EH (cell line): ENCODE measurements around the gene MYO1D.

ENCODE experiments used
- DNase-seq: peaks from one replicate; pipeline ENCODE4 v3.0.0-alpha.2; 2015; ENCODE audit warnings: low read depth

MYO1D gene

GRCh38 chr17:32488177-32488542 is 388.8 kb downstream of the MYO1D start:
- DNase-seq: no peak

DNA sequence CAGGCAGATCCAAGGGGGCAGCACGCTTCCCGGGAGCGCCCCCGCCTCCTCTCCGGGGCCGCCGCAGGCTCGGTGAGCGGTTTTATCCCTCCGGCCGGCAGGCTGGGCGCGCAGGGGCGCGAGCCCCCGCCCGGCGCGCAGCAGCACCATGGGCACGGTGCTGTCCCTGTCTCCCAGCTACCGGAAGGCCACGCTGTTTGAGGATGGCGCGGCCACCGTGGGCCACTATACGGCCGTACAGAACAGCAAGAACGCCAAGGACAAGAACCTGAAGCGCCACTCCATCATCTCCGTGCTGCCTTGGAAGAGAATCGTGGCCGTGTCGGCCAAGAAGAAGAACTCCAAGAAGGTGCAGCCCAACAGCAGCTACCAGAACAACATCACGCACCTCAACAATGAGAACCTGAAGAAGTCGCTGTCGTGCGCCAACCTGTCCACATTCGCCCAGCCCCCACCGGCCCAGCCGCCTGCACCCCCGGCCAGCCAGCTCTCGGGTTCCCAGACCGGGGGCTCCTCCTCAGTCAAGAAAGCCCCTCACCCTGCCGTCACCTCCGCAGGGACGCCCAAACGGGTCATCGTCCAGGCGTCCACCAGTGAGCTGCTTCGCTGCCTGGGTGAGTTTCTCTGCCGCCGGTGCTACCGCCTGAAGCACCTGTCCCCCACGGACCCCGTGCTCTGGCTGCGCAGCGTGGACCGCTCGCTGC is 389.3 kb downstream of the MYO1D start:
- DNase-seq: peak; percentile 33

DNA sequence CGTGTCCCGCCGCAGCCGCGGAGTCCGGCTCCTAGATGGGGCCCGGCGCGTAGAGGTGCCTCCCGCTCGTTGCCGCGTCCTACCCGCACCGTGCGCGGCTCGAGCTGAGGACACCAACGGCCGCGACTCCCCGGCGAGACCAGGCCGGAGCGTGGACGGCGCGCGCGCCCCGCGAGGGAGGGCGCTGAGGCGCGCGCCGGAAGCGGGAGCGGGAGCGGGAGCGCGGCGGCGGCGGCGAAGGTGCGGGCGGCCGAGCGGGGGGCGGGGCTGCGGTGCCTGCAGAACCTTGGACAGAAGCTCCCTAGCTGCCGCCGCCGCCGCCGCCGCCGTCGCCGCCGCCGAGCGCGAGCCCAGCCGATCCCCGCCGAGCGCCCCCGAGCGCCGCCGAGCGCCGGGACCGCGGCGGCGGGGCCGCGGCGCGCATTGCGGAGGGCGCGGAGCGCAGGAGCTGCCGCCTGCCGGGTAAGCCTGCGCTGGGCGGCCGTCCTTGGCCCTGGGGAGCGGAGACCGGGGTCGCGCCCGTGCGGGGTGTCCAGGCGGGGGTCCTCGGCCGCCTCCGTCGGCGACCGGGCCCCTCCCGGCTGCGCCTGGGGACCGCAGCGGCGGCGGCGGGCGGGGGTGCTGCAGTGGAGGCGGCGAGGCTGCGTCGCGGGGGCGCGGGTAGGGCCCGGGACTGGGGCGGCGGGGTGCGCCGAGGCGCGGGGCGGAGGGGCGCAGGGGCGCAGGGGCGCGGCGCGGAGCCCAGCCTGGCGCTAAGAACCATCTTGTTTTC is 390.0 kb downstream of the MYO1D start, which contains the start of gene CDK5R1:
CDK5R1 (plus strand) TSS at position 293 of the 772 bp plus-strand sequence. CDS start 628 bp downstream, outside the sequence.
- DNase-seq: peak; percentile 73

GRCh38 chr17:32486111-32486700 is 390.7 kb downstream of the MYO1D start:
- DNase-seq: peak; percentile 77

- no peak for DNase-seq
Observed at GRCh38 chr17:32485261-32486110, 391.4 kb downstream of the MYO1D start.

GRCh38 chr17:32484628-32485027 is 392.3 kb downstream of the MYO1D start:
- no peak for DNase-seq

DNA sequence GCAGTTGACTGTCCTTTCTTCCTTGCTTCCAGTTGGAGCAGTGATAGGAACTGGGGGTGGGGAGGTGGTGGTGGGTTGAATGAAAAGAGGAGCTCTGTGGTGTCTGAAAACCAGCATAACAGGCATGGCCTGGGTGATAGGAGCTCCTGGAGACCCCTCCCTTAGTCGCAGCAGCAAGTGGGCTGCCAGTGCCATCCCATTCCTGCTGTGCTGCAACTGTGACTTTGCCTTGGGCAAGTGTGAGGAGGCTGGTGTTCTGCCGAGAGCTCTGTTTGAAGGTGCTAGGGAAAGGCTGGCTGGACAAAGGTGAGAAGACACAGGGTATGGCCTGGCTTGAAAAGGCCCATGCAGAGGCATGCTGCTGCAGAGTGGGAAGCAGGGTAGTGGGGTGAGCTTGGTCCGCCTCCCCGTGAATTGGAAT is 392.9 kb downstream of the MYO1D start:
- no peak for DNase-seq

GRCh38 chr17:32483451-32484019 is 393.4 kb downstream of the MYO1D start:
- DNase-seq: peak; percentile 83

DNA sequence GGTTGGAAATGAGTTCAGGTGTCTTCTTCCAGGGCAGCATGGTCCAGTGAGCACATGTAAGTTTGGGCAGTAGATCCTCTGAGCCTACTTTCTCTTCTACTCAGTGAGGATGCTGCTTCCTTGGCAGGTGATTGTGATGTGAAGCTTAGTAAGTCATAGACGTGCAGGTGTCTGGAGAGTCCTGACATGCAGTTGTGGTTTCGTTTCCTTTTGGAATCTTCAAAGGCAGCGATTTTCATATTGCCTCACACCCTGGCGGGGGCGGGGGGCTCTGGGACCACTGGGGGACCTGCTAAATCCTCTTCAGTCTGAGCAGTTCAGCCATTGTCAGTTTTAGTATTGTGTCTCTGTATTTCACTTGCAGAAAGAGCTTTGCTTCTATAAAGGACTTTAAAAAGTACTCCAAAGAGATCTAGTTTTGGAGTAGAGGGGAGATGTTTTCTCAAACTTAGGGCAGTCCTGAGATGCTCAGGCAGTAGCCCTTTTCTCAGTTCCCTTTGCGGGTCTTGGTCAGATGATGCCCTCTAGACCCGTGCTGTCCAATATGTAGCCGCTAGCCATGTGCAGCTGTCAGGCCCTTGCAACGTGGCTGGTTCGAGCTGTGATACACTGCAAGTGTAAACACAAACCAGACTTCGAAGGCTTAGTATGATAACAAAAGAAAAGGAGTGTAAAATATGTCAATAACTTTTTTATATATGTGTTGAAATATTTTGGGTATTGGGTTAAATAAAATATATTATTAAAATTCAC is 394.2 kb downstream of the MYO1D start:
- DNase-seq: no peak

DNA sequence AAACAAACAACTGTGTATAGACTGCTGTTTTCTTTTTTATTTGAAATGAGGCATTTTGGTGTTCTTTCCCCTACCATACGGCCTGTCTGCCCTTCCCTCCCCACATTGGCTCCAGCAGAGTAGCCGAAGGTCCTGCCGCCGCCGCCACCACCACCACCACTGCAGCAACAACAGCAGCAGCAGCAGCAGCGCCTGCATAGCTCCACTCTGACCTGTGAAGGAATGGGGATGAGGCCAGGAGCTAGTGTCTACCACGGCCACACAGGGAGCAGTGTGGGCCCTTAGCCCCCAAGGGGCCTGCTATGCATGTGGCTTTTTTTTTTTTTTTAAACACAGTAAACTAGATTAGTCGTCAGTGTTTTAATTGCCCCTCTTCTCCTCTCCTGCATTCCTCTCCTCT is 395.7 kb downstream of the MYO1D start:
- DNase-seq: no peak

- no peak for DNase-seq
Observed at GRCh38 chr17:32479074-32479617, 397.8 kb downstream of the MYO1D start.

GRCh38 chr17:32477220-32477619 is 399.7 kb downstream of the MYO1D start:
- DNase-seq: no peak

DNA sequence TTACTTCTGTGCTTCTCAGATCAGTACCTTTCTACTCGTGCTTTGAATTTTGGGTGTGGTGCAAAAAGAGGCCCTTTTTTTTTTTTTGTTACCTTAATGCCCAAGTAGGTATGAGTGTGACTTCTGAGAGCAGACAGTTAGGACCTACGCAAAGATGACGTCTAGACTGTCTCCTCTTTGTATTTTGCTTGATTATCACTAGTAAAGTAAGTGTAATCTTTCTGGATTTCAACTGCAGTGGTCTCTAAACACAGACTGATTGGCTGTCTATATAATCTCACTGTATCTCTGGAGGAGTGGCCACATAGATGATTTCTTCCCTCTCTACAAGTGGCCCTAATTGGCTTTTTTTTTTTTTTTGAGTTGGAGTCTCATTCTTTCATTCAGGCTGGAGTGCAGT is 401.7 kb downstream of the MYO1D start:
- DNase-seq: no peak

- DNase-seq: no peak
Observed at GRCh38 chr17:32471652-32472051, 405.3 kb downstream of the MYO1D start.

DNA sequence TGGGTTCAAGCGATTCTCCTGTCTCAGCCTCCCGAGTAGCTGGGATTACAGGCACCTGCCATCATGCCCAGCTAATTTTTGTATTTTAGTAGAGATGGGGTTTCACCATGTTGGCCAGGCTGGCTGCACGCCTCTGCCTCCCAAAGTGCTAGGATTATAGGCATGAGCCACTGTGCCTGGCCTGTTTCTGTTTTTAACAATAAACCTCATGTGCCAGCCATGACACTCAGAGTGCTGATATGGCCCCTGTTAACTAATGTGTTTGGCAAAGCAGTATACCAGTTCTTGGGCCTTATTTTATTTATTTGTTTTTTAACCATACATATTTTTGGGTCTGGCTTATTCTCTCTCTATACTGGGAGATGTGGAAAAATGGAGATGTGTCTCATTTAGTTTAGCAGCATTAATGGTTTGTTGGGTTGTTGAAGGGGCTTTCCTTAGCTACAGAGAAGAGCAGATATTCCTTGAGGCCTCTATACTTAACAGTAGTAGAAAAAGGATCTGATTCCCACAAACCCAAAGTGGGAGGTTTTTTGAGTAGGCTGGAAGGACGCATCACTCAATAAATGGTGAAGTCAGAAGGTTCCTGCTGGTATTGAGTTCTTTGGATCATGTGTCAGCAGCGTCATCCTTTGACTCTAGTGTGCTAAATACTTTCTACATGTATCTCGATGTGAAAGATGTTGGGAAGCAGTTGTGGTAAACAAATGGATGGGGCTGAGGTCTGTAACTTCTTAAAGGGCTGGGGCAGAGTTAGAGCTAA is 406.3 kb downstream of the MYO1D start:
- no peak for DNase-seq

- no peak for DNase-seq
Observed at GRCh38 chr17:32467949-32468348, 409.0 kb downstream of the MYO1D start.

DNA sequence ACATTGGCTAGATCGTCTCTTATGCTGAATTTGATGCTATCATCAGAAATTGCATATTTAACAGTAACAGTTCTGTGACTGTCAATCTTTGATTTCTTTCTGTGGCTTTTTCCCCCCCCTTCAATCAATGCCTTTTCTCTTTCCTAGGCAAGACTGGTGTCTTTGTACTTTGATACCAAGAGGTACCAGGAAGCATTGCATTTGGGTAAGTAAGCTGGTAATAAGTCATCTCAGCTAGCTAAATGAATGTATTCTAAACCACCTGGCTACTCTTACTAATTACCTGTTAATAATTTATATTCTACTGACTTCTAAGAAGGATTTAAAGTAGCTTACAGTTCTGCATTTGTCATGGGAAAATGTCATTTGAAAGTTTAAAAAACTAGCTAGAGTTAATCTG is 412.6 kb downstream of the MYO1D start:
- no peak for DNase-seq

- no peak for DNase-seq
Observed at GRCh38 chr17:32463304-32463703, 413.6 kb downstream of the MYO1D start.

DNA sequence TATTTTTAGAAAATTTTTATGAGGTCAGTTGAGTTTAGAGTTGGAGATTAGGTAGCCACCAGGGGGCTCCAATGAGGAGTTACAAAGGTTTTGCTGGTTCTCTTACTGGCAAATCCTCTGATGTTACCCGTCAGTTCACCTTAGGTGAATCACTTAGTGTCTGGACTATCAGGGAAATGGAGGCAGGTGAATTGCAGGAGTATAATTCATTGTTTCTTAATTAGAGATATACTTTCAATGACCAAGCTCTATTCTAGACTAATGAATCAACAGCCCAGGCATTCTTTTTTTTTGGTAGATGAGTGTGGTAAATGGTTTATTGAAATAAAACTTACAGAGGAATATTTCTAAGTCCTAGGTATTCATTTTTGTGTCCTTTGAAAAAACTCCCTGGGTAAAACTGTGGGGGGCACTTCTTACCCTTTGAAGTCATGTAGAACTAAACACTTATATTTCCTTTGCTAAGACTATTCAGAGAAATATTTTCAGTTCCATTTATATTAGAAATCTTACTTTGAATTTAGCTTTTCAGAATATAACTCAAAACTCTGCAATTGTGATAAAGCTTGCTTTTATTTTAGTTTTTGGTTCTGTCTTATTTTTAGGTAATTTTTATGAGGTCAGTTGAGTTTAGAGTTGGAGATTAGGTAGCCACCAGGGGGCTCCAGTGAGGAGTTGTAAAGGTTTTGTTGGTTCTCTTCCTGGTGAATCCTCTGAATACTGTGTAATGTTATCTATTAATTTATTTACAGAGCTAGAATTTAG is 414.9 kb downstream of the MYO1D start:
- DNase-seq: peak; percentile 63
